ENCODE data around the gene PTCH2.

DNA sequence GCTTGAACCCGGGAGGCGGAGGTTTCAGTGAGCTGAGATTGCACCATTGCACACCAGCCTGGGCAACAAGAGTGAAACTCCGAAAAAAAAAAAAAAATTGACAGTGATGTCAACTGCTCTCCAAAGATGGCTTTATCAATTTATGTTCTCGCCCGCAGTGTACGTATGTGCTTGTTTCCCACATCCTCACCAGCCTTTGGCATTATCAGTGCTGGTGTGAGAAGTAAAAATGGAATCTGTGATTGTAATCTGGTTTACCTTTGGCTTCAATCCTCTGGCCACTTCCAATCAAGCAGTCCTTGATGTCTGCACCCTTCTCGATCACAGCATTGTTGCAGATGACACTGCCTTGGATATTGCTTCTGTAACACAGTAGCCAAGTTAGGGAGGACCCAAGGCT, 14.4 kb upstream of the PTCH2 start:
- TF ChIP-seq, protein P1, sequence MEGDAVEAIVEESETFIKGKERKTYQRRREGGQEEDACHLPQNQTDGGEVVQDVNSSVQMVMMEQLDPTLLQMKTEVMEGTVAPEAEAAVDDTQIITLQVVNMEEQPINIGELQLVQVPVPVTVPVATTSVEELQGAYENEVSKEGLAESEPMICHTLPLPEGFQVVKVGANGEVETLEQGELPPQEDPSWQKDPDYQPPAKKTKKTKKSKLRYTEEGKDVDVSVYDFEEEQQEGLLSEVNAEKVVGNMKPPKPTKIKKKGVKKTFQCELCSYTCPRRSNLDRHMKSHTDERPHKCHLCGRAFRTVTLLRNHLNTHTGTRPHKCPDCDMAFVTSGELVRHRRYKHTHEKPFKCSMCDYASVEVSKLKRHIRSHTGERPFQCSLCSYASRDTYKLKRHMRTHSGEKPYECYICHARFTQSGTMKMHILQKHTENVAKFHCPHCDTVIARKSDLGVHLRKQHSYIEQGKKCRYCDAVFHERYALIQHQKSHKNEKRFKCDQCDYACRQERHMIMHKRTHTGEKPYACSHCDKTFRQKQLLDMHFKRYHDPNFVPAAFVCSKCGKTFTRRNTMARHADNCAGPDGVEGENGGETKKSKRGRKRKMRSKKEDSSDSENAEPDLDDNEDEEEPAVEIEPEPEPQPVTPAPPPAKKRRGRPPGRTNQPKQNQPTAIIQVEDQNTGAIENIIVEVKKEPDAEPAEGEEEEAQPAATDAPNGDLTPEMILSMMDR (IDR thresholded peaks at IDR 0.05; ENCODE audit: borderline replicate concordance, extremely low read depth, low read length, poor library complexity, severe bottlenecking): no peak
- no peak for TF ChIP-seq EZH2 (IDR thresholded peaks at IDR 0.05; ENCODE audit: borderline replicate concordance, low read depth, low read length, severe bottlenecking)
